UCSD-AML1 (cell line): ENCODE results near the gene PYGL.
"Not testable (repeated sequence)": the region's sequence is repeated elsewhere in the genome, so short reads cannot be mapped to it uniquely, and the experiment has no call there.

ENCODE experiments used
- DNase-seq: peaks from one replicate; lab custom pipeline; 2025; ENCODE audit not compliant: unreplicated experiment; lab: John Stamatoyannopoulos, UW

The PYGL gene

DNA sequence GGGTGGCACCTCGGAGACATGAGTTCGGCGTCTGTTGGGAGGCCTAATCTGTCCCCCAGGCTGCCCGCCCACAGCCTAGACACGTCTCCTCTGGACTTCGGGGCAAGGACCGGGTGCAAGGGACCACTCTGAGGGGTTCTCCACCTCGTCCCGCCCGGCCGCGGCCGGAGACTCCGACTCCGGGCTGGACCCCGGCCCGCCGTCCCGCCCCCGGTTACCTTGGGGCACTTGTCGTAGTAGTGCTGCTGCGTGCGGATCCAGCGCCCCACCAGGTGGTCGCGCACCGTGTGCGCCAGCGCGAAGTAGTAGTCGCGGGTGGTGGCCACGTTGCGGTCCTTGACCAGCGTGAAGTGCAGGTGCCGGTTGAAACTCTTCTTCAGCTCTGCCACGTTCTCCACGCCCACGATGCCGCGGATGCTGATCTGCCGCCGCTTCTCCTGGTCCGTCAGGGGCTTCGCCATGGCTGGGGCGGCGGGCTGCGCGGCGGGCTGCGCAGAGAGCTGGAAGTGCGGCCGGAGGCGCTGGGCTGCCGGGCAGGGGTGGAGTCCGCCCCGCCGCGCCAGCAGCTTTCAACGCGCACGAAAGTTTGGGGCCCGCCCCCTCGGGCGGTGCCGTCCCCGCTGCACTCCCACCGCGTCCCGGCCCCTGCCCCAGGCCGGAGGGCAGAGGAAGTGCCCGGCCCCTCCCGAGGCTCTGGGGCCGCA is at the start of gene PYGL:
TSS of gene PYGL (minus strand) at position 541 of the 704 bp plus-strand sequence. CDS start at position 461, 80 bp downstream.
- DNase-seq, result peak; percentile 71

DNA sequence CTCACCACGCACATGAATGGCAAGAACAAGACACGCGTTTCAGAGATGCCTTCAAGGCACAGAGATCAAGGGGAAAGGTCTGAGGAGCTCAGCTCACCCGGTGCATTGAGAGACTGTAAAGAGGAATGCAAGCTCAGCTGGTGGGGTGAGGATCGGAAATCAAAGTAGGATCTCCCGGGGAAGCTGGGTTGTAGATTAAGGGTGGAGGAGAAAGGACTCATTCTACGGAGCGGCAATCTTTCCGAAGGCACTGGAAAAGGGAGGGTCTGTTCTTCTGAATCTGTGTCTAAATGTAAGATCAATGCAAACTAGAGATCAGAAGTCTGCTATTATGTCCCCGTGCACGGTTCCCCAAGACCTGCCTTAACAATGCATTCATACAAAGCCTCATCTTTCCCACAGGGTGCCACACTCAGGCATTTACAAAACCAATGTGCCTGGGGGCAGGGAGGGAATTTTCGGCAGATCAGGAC is 41.6 kb upstream of the PYGL start:
- no peak for DNase-seq

DNA sequence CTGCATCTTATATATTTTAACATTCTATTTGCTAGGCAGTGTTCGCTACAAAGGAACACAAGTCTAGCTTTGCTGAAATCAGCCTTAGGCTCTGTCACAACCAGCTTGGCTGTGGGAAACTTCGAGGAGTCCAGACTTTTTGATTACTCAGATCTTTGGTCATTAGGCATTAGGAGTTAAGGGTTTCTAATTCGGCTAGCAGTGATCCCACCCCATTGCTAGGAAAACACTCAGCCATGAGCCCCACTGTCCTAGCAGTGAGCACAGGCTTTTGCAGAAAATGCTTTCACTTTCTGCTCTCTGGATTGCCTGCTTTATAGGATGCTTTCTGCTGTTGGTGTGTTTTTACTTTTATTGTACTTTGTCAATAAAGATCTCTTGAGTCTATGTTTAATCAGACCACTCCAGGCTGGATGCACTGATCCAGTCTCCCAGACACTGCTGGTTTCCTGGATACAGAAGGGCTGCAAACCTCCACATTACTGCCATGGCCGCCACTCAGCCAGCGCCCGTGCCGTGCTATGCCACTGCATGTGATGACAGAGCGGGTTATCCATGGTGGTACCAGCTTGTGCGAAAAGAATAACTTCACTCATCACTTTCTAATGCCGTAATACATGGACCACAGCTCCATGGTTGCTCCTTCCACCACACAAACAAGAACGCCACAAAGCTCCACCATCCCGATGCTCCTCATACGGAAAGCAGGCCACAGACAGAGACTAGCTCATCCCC is 41.0 kb upstream of the PYGL start:
- DNase-seq, result no peak

DNA sequence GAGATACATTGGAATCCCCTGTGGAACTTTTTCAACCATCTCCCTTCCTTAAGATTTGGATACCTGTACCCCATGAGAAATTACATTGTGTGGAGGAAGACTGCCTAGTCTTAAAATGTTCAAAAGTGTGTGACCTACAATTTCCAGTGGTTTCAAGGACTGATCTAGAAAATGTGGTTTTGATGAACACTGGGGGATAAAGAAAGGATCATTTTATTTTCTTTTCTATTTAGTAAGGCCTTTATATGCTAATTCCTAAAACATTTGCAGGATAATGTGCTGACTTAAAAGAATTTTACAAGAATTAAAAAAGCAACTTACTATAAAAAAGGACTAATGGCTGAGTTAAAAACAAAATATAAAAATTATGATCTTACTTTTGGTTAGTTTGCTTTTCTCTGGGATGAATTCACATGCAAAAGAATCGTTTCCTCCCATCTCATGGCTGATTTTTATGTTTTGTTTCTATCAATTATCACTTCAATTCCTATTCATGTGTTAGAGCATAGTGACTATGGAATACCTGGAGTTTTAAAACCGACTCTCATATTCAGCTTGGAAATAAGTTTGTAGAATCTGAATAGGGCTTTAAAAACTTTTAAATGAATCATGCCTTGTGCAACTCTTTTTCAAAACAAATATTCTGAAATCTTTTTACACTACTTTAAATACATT is 39.9 kb upstream of the PYGL start:
- no peak for DNase-seq

DNA sequence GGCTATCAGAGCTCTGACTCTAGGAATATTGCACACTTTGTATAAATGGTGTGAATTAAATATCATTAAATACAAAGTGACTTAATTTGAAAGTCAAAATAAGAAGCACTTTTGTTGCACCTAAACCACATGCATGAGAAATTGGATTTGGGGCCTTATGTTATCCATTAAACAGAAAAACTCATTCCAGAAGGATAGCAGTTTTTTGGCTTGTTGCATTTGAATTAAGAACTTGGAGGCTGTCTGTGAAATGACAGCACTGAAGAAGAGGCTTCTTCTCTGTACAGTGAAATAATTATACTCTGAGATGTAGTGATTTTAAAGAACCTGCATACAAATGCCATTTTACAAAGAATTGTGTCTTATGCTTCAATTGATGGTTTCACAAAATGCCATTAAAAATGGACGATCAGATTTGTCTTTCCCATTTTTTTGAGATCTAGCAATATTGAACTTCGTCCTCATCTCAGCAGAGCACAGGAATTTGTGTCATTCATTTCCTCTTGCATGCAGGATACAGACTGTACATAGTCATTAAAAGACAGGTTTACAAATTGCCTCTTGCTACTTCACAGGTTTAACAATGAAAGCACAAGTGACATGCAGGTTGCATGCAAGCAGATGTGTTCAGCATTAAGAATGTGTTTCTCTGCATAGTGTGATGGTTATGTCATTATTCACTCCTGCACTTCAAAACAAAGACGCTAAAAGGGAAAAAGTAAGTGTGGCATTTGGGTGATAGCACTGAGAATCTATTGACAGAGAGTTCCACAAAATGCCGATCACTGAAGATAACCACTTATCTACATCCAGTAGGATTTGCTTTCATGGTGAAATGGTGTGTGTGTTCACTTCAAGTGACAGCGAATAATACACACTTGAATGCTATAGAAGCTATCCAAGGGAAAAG is 35.9 kb upstream of the PYGL start:
- DNase-seq, result no peak

DNA sequence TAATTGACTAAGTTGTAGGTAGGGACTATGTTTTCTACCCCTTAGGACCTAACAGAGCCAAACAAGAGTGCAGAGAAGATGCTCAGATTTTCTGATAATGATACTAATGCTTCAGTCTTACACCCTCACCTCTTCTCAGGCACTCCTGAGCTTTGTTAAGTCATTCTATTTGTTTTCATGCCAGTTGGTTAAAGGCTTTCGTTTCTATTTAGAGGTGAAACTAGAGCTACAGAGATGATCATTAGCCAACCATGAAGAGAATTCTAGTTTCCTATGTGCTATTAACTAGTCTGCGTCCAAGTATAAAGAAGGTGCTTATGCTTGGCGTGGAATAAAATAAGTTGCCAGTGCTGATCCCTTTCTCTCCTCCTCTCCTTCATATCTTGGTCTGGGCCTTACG is 34.6 kb upstream of the PYGL start:
- no peak for DNase-seq

DNA sequence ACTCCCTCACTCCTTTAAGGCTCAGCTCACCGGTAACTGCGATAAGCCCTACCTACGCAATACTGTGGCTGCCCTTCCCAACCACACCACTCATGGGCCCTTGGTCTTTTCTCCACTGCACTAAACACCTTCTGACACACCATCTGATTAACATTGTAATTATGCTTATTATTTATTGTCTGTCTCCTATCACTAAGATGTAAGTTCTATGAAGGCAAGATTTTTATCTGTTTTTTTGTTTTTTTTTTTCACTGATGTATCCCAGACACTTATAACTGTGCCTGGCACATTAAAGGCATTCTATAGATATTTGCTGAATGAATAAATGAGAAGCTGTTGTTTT is 34.2 kb upstream of the PYGL start:
- DNase-seq, result no peak

DNA sequence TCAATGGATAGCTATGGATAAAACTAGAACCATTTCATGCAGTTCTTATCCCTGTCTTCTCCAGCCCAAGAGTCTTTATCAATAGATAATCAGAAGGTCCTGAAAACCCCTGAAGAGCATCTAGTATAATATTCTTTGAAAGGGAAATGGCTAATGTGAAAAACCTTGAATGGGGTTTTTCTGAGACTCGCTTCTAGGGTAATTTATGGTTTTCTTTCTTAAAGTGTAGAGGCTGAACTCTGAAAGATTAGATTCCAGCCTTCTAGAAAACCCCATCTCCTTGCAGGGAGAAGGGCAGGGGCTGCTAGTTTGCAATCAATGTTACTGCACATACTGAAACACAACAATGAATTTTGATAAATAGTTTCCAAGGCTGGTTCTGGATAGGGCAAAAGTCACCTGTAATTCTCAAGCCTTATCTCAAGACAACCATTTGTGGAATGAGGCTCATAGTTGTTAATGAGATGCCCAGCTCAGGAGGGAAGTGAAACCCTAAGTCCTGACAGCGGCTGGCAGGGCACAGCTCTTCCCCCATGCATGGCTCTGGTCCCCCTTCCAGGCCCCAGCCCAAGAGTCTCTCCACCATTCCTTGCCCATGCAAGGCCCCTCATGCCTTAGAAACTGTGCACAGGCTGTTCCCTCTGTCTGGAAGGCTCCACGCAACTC is 33.7 kb upstream of the PYGL start:
- DNase-seq, result no peak

DNA sequence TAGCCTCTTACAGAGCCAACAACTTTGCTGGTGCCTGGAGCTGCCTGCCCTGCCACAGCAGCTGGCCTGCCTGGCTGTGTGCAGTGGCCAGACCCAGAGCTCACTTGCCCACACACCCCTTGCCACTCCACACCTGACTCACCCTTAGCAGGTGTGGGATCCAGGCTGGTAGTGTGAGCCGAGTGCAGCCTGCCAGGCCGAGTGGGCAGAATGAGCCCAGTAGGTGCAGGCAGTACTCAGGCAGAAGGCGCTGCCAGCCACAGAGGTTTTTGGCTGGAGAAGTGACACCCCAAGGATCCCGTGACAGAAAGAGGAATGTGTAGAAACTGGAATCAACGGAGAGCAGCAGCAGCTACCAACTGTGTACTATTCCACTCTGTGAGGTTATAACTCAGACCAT is 29.8 kb upstream of the PYGL start:
- DNase-seq, result no peak

DNA sequence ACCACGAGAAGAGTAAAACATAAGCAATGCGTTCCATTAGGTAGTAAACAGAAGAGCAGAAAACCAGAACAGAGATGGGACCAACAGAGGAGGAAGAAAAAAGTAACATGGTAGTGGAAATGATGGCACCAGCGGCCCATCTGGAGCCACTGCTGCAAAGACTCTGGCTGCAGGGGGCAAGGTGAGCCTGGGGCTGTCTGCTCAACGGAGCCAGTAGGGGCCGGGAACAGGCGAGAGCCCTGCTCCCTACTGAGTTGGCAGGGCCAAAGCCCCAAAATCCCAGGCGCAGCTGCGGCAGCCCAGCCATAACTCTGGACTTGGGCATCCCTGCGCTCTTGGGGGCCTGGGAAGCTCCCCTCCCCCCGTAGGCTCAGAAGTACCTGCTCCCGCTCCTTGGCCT is 28.5 kb upstream of the PYGL start:
- no peak for DNase-seq

DNA sequence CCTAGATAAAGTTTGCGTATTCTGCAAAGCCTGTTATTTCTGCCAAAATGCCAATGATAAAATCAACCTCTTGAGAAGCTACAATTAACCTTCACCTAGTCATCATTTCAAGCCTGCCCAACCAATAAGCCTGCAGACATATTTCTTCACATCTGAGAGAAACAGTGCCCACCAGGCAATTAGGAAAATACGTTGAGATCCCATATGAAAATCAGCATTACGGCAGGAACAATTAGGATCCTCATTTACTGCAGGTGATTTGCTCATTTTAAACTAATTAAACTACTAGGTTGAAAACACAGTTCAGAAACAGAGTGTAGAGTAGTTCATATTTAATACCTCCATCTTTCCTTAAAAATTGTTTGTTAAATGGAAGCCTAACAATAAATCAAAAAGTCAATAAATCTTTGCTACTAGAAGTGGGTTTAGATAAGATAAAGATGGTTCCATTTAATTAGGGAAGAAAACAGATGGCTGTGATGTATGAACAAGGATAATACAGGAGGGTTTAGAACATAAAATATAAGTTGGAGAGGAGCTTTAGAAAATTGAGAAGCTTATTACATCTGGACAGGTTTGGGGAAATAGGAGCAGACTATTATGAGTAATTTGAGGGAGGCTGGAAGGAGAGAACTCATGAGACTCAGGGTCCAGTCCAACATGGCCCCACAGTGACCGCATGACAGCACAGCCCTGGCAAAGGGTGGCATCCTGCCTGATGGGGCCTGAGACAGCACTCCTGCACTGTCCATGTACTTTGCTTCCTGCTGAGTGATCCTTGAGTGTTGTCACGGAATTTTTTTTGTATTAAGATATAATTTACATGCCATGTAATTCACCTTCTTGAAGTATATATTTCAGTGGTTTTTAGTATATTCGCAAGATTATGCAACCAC is 26.9 kb upstream of the PYGL start:
- no peak for DNase-seq

DNA sequence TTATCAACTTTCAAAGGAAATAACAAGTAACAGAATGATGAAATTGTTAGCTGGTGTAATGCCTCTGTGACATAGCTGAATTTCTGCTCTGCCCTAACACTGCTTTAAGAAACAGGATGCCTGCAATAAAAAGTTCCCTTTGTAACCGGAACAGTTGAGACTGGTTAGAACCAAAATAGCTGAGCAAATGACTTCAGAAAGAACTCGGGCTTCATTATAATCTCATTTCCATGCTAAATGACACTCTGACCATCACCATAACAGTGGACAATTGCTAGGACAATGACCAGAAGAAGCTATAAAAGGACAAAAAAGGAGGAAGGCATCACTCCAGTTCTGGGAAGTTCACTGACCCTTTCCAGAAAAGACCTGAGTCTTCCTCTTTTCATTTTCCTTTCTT is 23.5 kb upstream of the PYGL start:
- DNase-seq, result no peak

DNA sequence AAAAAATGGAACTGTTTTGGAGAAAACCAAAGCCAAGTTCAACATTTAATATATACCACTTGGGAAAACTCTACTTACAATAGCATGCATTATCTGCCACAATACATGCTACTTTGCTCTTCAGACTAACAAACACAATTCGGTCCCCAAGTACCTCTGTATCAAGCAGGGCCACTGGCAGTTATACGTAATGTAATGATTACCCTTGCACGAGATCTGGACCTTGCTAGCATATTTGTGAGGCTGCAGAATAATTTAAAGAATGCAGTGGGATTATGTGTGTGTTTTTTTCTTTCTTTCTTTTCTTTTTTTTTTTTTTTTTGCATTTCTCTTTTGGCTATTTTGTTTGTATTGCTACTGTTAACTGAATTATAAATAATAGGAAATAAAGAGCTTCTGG is 22.8 kb upstream of the PYGL start:
- no peak for DNase-seq

DNA sequence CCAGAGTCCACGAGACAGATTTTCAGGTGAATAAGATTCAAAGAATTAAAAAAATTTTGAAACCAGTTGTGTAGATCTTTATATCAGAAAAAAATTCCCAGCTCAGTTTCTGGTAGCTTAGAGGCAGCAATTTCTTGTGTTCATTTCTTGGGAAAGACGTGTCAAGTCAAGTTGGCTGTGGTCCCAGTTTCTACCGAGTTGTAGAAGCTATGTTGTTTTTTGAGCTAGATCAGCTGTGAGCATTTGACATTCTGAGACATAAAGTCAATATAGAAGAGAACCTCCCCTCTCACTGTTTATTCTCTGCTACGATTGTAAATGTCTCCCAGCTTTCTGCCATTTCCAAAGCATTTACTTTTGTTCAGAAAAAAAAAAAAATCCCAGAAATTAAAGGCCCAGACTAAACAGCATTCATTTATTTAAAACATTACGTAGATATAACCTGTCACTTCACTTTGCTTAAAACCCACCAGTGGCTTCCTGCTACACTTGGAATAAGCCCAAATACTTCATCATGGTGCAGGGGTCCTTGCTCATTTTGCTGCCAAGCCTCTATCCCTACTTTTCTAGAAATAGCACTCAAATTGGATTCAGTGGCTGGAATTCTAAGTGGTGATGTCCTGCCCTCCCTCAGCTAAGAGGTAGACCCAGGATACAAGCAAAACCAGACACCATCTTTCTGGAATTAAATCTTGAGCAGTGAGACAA is 20.6 kb upstream of the PYGL start:
- no peak for DNase-seq

DNA sequence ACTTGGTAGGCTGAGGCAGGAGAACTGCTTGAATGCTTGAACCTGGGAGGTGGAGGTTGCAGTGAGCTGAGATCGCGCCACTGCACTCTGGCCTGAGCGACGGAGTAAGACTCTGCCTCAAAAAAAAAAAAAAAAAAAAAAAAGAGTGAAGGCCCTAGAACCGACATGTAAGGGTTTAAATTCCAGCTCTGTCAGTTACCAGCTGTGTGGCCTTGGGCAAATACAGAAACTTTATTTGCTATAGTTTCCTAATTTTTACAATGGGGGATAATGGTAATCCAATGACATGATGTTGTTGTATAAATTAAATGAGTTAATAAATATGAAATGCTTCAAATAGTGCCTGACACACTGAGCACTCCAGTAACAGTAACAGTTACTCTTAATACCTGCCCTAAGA is 19.6 kb upstream of the PYGL start:
- DNase-seq, result no peak

DNA sequence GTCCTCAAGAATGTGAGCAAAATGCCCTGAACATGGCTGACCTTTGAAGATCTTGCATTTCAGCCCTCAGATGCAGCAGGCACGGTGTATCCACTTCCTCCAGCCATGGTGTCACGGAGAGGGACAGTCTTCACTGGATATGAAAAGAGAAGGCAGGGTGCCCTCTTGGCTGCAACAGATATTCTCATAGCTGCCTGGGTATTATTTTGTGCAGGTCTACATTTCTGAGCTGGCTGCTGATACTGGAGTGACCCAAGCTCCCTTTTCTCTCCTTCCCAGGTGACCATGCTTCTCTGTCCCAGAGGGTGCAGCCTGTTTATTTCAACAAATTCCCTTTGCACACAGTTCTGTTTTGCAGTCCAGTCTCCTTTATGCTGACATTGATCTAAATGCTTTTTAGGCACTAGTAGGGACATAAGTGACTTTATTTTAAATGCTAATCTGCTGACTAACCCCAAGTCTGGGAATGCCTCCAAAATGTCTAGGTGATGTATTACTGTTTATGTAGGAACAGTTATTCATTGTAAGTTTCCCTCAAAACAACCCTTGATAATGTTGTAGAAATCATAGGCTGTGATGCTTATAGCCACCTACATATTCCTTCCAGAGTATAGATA is 17.4 kb upstream of the PYGL start:
- no peak for DNase-seq

DNA sequence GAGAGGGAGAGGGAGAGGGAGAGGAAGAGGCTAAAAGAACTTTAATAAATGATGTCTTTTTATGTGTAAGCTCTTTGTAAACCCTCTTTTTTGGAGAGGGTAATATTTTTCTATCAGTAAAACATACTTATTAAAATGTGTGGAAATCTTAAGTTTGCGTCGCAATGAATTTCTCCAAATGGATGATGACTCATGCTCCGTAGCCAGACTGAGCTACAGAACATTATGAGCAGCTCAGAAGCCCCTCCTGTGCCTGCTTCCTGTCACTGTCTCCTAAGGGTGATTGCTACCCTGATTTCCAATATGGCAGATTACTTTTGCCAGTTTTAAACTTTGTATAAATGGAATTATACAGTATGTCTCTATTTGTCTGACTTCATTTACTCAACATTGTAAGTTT is 13.0 kb upstream of the PYGL start:
- DNase-seq, result no peak

DNA sequence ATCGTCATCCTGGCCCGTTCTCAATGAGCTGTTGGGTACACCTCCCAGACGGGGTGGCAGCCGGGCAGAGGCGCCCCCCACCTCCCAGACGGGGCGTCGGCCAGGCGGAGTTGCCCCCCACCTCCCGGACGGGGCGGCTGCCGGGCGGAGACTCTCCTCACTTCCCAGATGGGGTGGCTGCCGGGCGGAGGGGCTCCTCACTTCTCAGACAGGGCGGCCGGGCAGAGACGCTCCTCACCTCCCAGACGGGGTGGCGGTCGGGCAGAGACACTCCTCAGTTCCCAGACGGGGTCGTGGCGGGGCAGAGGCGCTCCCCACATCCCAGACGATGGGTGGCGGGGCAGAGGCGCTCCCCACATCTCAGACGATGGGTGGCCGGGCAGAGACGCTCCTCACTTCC is 12.1 kb upstream of the PYGL start:
- not testable (repeated sequence) for DNase-seq
